SK-N-SH (cell line): ENCODE data around the gene MAP6D1. TPM values are rescaled to one million over a fixed set of nuclear protein-coding genes. Genes with fewer than 3 reads are reported as not detected.

Experiments used
- CTCF ChIA-PET: fragments of 300-600, 350-600 bp; formaldehyde crosslinking; extraction: SDS; loops from one replicate; lab custom pipeline; 2021; lab: Yijun Ruan, JAX
- POLR2A ChIA-PET: fragments of 350-600 bp; sonication (Branson Sonifier 250); formaldehyde crosslinking; extraction: SDS; loops from one replicate; lab custom pipeline; 2020; ENCODE audit warnings: antibody characterized with exemption, inconsistent platforms; lab: Yijun Ruan, JAX
- DNase-seq: peaks from one replicate; pipeline ENCODE4 v3.0.0; 2012
- H2AFZ ChIP-seq: fragments of 200-600 bp; sonication (generic); 2 replicates; pipeline ENCODE4 v1.8.1; 2016; ENCODE audit warnings: antibody characterized with exemption, mild to moderate bottlenecking, low read depth
- H3F3A ChIP-seq: fragments of 200-600 bp; sonication (generic); replicated peaks from 2 replicates; pipeline ENCODE3; 2016; ENCODE audit warnings: antibody characterized with exemption, mild to moderate bottlenecking; ENCODE audit not compliant: insufficient read depth
- H3K27ac ChIP-seq, 2 experiments: fragments of 200-500 bp in 1 of 2; fragments of 200-600 bp in 1 of 2; sonication (Bioruptor generic) in 1 of 2; sonication (generic), shearing (Covaris generic) in 1 of 2; 2 replicates each; pipeline versions ENCODE4 v1.5.1 to v1.6.1; 2014 to 2016; ENCODE audit warnings: low read depth in 2 of 2, inconsistent platforms in 1 of 2, low read length in 1 of 2, mild to moderate bottlenecking in 1 of 2, mixed read lengths in 1 of 2
- H3K27me3 ChIP-seq: fragments of 200-600 bp; sonication (generic), shearing (Covaris generic); 2 replicates; pipeline ENCODE4 v1.6.1; 2016; ENCODE audit warnings: mixed run types; ENCODE audit not compliant: insufficient read depth
- H3K36me3 ChIP-seq, 2 experiments: fragments of 200-500 bp in 1 of 2; fragments of 200-600 bp in 1 of 2; sonication (Bioruptor generic) in 1 of 2; sonication (generic) in 1 of 2; replicated peaks in 1 of 2; 2 replicates each; pipeline versions ENCODE3 to v1.5.1; 2014 to 2016; ENCODE audit warnings: low read length in 1 of 2, mild to moderate bottlenecking in 1 of 2; ENCODE audit not compliant: insufficient read depth in 2 of 2, control insufficient read depth in 1 of 2
- H3K4me1 ChIP-seq, 2 experiments: fragments of 200-500 bp in 1 of 2; fragments of 200-600 bp in 1 of 2; sonication (Bioruptor generic) in 1 of 2; sonication (generic), shearing (Covaris generic) in 1 of 2; 2 replicates each; pipeline versions ENCODE4 v1.5.1 to v1.6.1; 2014 to 2016; ENCODE audit warnings: low read depth in 1 of 2, low read length in 1 of 2, mixed run types in 1 of 2; ENCODE audit not compliant: insufficient read depth in 2 of 2, control insufficient read depth in 1 of 2
- H3K4me2 ChIP-seq: fragments of 200-600 bp; sonication (generic), shearing (Covaris generic); 2 replicates; pipeline ENCODE4 v1.6.1; 2017; ENCODE audit warnings: mixed run types
- H3K4me3 ChIP-seq, 2 experiments: fragments of 200-500 bp in 1 of 2; fragments of 200-600 bp in 1 of 2; sonication (Bioruptor generic) in 1 of 2; sonication (generic), shearing (Covaris generic) in 1 of 2; 2 replicates each; pipeline versions ENCODE4 v1.5.1 to v1.8.1; 2014 to 2016; ENCODE audit warnings: low read depth in 2 of 2, inconsistent platforms in 1 of 2, low read length in 1 of 2, mild to moderate bottlenecking in 1 of 2, mixed read lengths in 1 of 2, moderate library complexity in 1 of 2
- H3K79me2 ChIP-seq: fragments of 200-600 bp; sonication (generic); 2 replicates; pipeline ENCODE4 v1.8.1; 2017; ENCODE audit warnings: mild to moderate bottlenecking; ENCODE audit not compliant: insufficient read depth
- H3K9ac ChIP-seq: fragments of 200-600 bp; sonication (generic); 2 replicates; pipeline ENCODE4 v1.6.1; 2017; ENCODE audit warnings: mixed run types
- H3K9me2 ChIP-seq: fragments of 200-600 bp; sonication (generic); 2 replicates; pipeline ENCODE4 v1.6.1; 2017; ENCODE audit warnings: mixed run types
- H3K9me3 ChIP-seq: fragments of 200-600 bp; sonication (generic); 2 replicates; pipeline ENCODE4 v1.6.1; 2017; ENCODE audit warnings: mixed run types, mild to moderate bottlenecking, moderate library complexity
- H4K20me1 ChIP-seq: fragments of 200-600 bp; sonication (generic); 2 replicates; pipeline ENCODE4 v1.6.1; 2017; ENCODE audit warnings: mild to moderate bottlenecking, mixed run types; ENCODE audit not compliant: insufficient read depth
- EP300 ChIP-seq, 2 experiments: IDR thresholded peaks; 2 replicates each; pipeline versions ENCODE4 v1.4.0 to v1.6.1; 2012; ENCODE audit warnings: borderline replicate concordance in 1 of 2, low read depth in 1 of 2, low read length in 1 of 2
- FOXM1 ChIP-seq: IDR thresholded peaks from 2 replicates; pipeline ENCODE4 v1.4.0; 2012; ENCODE audit warnings: low read depth, mild to moderate bottlenecking
- GABPA ChIP-seq: IDR thresholded peaks from 2 replicates; pipeline ENCODE4 v1.4.0; 2012; ENCODE audit warnings: low read depth, mild to moderate bottlenecking
- NFIC ChIP-seq: IDR thresholded peaks from 2 replicates; pipeline ENCODE4 v1.4.0; 2012; ENCODE audit warnings: borderline replicate concordance
- NRF1 ChIP-seq: IDR thresholded peaks from 2 replicates; pipeline ENCODE4 v1.6.1; 2012; ENCODE audit warnings: low read depth, mild to moderate bottlenecking, low read length
- POLR2AphosphoS5 ChIP-seq: IDR thresholded peaks from 2 replicates; pipeline ENCODE4 v1.6.1; 2012; ENCODE audit warnings: low read depth, low read length
- RCOR1 ChIP-seq: fragments of 150-350 bp; IDR thresholded peaks from 2 replicates; pipeline ENCODE4 v1.6.1; 2017; ENCODE audit warnings: antibody characterized with exemption, low read length
- REST ChIP-seq: IDR thresholded peaks from 2 replicates; pipeline ENCODE4 v1.6.1; 2012; ENCODE audit warnings: mild to moderate bottlenecking, low read depth, low read length, moderate library complexity
- SIN3A ChIP-seq: IDR thresholded peaks from 2 replicates; pipeline ENCODE4 v1.6.1; 2012; ENCODE audit warnings: low read depth, mild to moderate bottlenecking, low read length, moderate library complexity, borderline replicate concordance
- TEAD4 ChIP-seq: IDR thresholded peaks from 2 replicates; pipeline ENCODE4 v1.4.0; 2012; ENCODE audit warnings: mild to moderate bottlenecking, borderline replicate concordance; ENCODE audit not compliant: insufficient read depth
- YY1 ChIP-seq: IDR thresholded peaks from 2 replicates; pipeline ENCODE4 v1.4.0; 2012; ENCODE audit warnings: low read depth, mild to moderate bottlenecking
- WGBS: methylation state at CpG from one replicate; pipeline ENCODE4 v1.1.6; 2017; ENCODE audit warnings: low lambda C conversion rate; 5-methylcytosine and 5-hydroxymethylcytosine counted together
- polyA plus RNA-seq, 3 experiments: library from polyadenylated mRNA; depleted of rRNA; stranded (reverse); fragments of >200 nt; gene quantifications; 2 replicates each; pipeline ENCODE4 v1.2.3, GENCODE V29; 2012
- TF ChIP-seq, protein P1 (sequence below): fragments of 150-350 bp; IDR thresholded peaks from 2 replicates; pipeline ENCODE4 v1.6.1; 2017; ENCODE audit warnings: antibody characterized with exemption, low read length, low read depth, borderline replicate concordance
- TF ChIP-seq, protein P2 (sequence below): IDR thresholded peaks from 2 replicates; pipeline ENCODE4 v1.4.0; 2012; ENCODE audit warnings: low read depth
- TF ChIP-seq, protein P3 (sequence below): IDR thresholded peaks from 2 replicates; pipeline ENCODE4; 2012
- TF ChIP-seq, protein P4 (sequence below): fragments of 200-600 bp; sonication (generic); IDR thresholded peaks from 2 replicates; pipeline ENCODE4 v1.6.1; 2017; ENCODE audit warnings: antibody characterized with exemption, mild to moderate bottlenecking, moderate library complexity

Gene MAP6D1
- polyA plus RNA-seq, 1 of the 3 experiments (the other 2 are of a cell fraction), result 2.6 TPM

DNA sequence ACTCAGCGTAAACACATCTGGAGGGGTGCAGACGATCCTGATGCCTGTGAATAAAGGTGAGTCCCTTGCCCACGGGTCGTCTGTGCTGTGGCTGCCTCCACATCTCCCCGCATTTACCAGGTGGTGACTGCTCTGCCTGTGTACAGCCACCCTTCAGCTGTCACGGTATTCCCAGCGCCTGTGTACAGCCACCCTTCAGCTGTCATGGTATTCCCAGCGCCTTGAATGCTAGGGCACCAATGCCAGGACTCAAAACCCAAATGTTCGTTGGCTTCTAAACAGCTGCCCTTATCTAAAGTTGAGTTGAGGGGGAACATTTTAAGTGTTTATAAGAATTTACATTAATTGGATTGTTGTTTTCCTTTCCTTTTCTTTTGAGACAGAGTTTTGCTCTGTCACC, 27.4 kb downstream of the MAP6D1 start (continued):
- TF ChIP-seq REST, result no peak
- no peak for TF ChIP-seq NFIC

DNA sequence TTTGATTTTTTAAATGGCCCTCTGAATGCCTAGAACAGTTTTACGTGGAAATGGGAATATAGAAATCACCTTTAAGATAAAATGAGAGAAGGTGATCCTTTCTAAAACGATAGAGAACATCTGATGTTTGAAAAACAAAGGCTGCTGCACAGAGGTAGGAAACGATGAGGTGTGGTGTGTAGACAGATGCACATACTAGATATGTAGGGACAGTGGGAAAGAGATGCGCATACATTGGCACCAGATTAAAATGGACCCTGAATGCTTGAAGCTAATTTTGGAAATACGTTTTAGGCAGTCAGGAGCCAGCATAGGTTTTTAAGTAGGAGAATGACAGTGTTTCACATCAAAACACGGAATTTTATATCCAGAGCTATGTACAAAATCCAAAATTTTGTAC, 29.0 kb downstream of the MAP6D1 start:
- Histone ChIP-seq H3F3A (no peaks in the 10 kb centered on the region), H3K4me2 (no peak overlapping the region), H3K9me2 (no peaks in the 10 kb centered on the region), H3K9ac (no peak overlapping the region), H3K79me2 (peaks cover 4% of the 10 kb centered on the region; the same call in 1 of the 2 replicates), H3K27ac (no peak overlapping the region), H3K27me3 (no peaks in the 10 kb centered on the region), H2AFZ (no peak overlapping the region), H3K9me3 (no peaks in the 10 kb centered on the region), H4K20me1 (no peaks in the 10 kb centered on the region), H3K4me3 (no peak overlapping the region), H3K36me3 (peaks cover 52 to 55% of the 10 kb centered on the region in 2 experiments), H3K4me1 (no peaks in the 10 kb centered on the region)
- TF ChIP-seq POLR2AphosphoS5 (no peak), TEAD4 (no peak), EP300 (IDR thresholded peaks at IDR 0.05; ENCODE audit: borderline replicate concordance in 1 of 2, low read depth in 1 of 2, low read length in 1 of 2) (no peak), FOXM1 (no peak), RCOR1 (no peak), GABPA (no peak), REST (no peak), NFIC (no peak), YY1 (no peak), NRF1 (no peak), SIN3A (no peak)
- TF ChIP-seq, protein P1, sequence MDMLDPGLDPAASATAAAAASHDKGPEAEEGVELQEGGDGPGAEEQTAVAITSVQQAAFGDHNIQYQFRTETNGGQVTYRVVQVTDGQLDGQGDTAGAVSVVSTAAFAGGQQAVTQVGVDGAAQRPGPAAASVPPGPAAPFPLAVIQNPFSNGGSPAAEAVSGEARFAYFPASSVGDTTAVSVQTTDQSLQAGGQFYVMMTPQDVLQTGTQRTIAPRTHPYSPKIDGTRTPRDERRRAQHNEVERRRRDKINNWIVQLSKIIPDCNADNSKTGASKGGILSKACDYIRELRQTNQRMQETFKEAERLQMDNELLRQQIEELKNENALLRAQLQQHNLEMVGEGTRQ, result no peak
- TF ChIP-seq, protein P2, sequence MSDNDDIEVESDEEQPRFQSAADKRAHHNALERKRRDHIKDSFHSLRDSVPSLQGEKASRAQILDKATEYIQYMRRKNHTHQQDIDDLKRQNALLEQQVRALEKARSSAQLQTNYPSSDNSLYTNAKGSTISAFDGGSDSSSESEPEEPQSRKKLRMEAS, result no peak
- TF ChIP-seq, protein P3, sequence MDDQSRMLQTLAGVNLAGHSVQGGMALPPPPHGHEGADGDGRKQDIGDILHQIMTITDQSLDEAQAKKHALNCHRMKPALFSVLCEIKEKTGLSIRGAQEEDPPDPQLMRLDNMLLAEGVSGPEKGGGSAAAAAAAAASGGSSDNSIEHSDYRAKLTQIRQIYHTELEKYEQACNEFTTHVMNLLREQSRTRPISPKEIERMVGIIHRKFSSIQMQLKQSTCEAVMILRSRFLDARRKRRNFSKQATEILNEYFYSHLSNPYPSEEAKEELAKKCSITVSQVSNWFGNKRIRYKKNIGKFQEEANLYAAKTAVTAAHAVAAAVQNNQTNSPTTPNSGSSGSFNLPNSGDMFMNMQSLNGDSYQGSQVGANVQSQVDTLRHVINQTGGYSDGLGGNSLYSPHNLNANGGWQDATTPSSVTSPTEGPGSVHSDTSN, result no peak
- TF ChIP-seq, protein P4, sequence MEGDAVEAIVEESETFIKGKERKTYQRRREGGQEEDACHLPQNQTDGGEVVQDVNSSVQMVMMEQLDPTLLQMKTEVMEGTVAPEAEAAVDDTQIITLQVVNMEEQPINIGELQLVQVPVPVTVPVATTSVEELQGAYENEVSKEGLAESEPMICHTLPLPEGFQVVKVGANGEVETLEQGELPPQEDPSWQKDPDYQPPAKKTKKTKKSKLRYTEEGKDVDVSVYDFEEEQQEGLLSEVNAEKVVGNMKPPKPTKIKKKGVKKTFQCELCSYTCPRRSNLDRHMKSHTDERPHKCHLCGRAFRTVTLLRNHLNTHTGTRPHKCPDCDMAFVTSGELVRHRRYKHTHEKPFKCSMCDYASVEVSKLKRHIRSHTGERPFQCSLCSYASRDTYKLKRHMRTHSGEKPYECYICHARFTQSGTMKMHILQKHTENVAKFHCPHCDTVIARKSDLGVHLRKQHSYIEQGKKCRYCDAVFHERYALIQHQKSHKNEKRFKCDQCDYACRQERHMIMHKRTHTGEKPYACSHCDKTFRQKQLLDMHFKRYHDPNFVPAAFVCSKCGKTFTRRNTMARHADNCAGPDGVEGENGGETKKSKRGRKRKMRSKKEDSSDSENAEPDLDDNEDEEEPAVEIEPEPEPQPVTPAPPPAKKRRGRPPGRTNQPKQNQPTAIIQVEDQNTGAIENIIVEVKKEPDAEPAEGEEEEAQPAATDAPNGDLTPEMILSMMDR, result no peak
- POLR2A ChIA-PET, result no interaction called here
- CTCF ChIA-PET, result interaction anchor here (1.0 to 1.2 kb wide), 2 partner anchors 88 to 328 kb away, joined by 4 read pairs; partner anchors contain the start of gene PARL
- DNase-seq, result no peak
- 96% methylated on average over 6 of the region's 6 CpGs for WGBS
